Natural killer cell (primary cell): Measurements from ENCODE around the gene NR6A1. TPM values are rescaled to one million over a fixed set of nuclear protein-coding genes. Genes with fewer than 3 reads are reported as not detected.

ENCODE experiments used
- ATAC-seq, 3 donors: fragments of 150-1000 bp in 2 of 3; fragments of 200-7000 bp in 1 of 3; cut with Tn5 transposase; 1 replicate in 1 of 3; 2 replicates in 2 of 3; pipeline ENCODE4 v1.10.0; 2021; ENCODE audit warnings: mild to moderate bottlenecking in 2 of 3, moderate library complexity in 2 of 3
- DNase-seq, 2 donors: peaks; one replicate each; pipeline versions ENCODE4 v3.0.0 to v3.0.0-alpha.2; 2013 to 2021; ENCODE audit warnings: mixed read lengths in 1 of 2
- H3K27ac ChIP-seq: one replicate; pipeline ENCODE4 v1.5.1; 2013; ENCODE audit warnings: mild to moderate bottlenecking, low read length
- H3K27me3 ChIP-seq: one replicate; pipeline ENCODE4 v1.6.1; 2013; ENCODE audit warnings: low read length; ENCODE audit not compliant: control insufficient read depth, insufficient read depth
- H3K36me3 ChIP-seq: one replicate; pipeline ENCODE4 v1.6.1; 2013; ENCODE audit warnings: low read length; ENCODE audit not compliant: control insufficient read depth, insufficient read depth
- H3K4me1 ChIP-seq: one replicate; pipeline ENCODE4 v1.6.1; 2013; ENCODE audit warnings: low read length; ENCODE audit not compliant: control insufficient read depth, insufficient read depth
- H3K4me3 ChIP-seq: one replicate; pipeline ENCODE4 v1.5.1; 2013; ENCODE audit warnings: low read length
- H3K9me3 ChIP-seq: one replicate; pipeline ENCODE4 v1.6.1; 2013; ENCODE audit warnings: low read length; ENCODE audit not compliant: control insufficient read depth, insufficient read depth
- H3K27ac Mint-ChIP-seq, 2 donors: one replicate each; pipeline ENCODE4 v1.8.0; 2022; ENCODE audit warnings: mild to moderate bottlenecking in 2 of 2, mixed read lengths in 2 of 2, moderate library complexity in 1 of 2
- H3K27me3 Mint-ChIP-seq, 2 donors: one replicate each; pipeline ENCODE4 v1.8.0; 2022; ENCODE audit warnings: low read depth in 2 of 2, mixed read lengths in 2 of 2
- H3K36me3 Mint-ChIP-seq: one replicate; pipeline ENCODE4 v1.8.0; 2022; ENCODE audit warnings: mixed read lengths
- H3K4me1 Mint-ChIP-seq, 2 donors: one replicate each; pipeline ENCODE4 v1.8.0; 2022; ENCODE audit warnings: mixed read lengths in 2 of 2
- H3K4me3 Mint-ChIP-seq: one replicate; pipeline ENCODE4 v1.8.0; 2022; ENCODE audit warnings: mild to moderate bottlenecking, moderate library complexity, mixed read lengths
- H3K9me3 Mint-ChIP-seq, 2 donors: one replicate each; pipeline ENCODE4 v1.8.0; 2022; ENCODE audit warnings: mixed read lengths in 2 of 2
- CTCF ChIP-seq: fragments of 200-600 bp; IDR thresholded peaks from one replicate; pipeline ENCODE4 v1.8.0; 2022; ENCODE audit warnings: antibody characterized with exemption
- WGBS: methylation state at CpG from one replicate; pipeline ENCODE4 v1.1.7; 2013; ENCODE audit warnings: missing lambda C conversion rate; ENCODE audit not compliant: insufficient coverage; 5-methylcytosine and 5-hydroxymethylcytosine counted together
- intact Hi-C: fragments of 100-400 bp; cut with micrococcal nuclease; formaldehyde crosslinking; loops from one replicate; pipeline ENCODE4 v1.14.2; 2022
- total RNA-seq, 4 donors: library from RNA; stranded (reverse); fragments of 120-200 nt in 1 of 4; gene quantifications; one replicate each; pipeline versions ENCODE4 v1.2.3 to v1.2.4, GENCODE V29; 2013 to 2022

The NR6A1 gene
- total RNA-seq, 3 donors from 2014 or later (not counting 1 experiment from before 2014, with no cell fraction given) = 0.07 to 0.75 (median 0.49) TPM

GRCh38 chr9:124611106-124611505 is 160.0 kb downstream of the NR6A1 start:
- no peaks in the 10 kb centered on the region for H3K9me3 Mint-ChIP-seq
- DNase-seq = no peak
- Histone ChIP-seq H3K27me3 (no peaks in the 10 kb centered on the region), H3K4me1 (no peaks in the 10 kb centered on the region), H3K9me3 (no peaks in the 10 kb centered on the region), H3K4me3 (no peak overlapping the region), H3K27ac (no peak overlapping the region), H3K36me3 (no peaks in the 10 kb centered on the region)
- no peak for ATAC-seq
- H3K36me3 Mint-ChIP-seq = no peaks in the 10 kb centered on the region
- 98% methylated on average over 2 of the region's 2 CpGs for whole genome bisulfite sequencing
- H3K27ac Mint-ChIP-seq = no peak overlapping the region
- H3K27me3 Mint-ChIP-seq = peaks cover 0 to 7% of the 10 kb centered on the region in 2 donors
- no peaks in the 10 kb centered on the region for H3K4me1 Mint-ChIP-seq
- TF ChIP-seq CTCF = no peak
- no peak overlapping the region for H3K4me3 Mint-ChIP-seq
- intact Hi-C loops = no loop called here

- H3K4me1 ChIP-seq = no peaks in the 10 kb centered on the region
- Mint-ChIP-seq H3K27ac (no peak overlapping the region), H3K27me3 (peaks cover 12 to 18% of the 10 kb centered on the region in 2 donors), H3K4me1 (no peaks in the 10 kb centered on the region), H3K9me3 (no peaks in the 10 kb centered on the region), H3K4me3 (no peak overlapping the region), H3K36me3 (no peaks in the 10 kb centered on the region)
- H3K27ac ChIP-seq = no peak overlapping the region
- no peaks in the 10 kb centered on the region for H3K9me3 ChIP-seq
- TF ChIP-seq CTCF = no peak
- DNase-seq = no peak
- no peak overlapping the region for H3K4me3 ChIP-seq
- WGBS = 89% methylated on average over 2 of the region's 2 CpGs
- intact Hi-C loops = no loop called here
- H3K36me3 ChIP-seq = no peaks in the 10 kb centered on the region
- H3K27me3 ChIP-seq = no peaks in the 10 kb centered on the region
- no peak for ATAC-seq
These were observed 165.1 kb downstream of the NR6A1 start for GRCh38 chr9:124606027-124606426.

- no peak for TF ChIP-seq CTCF
- no peaks in the 10 kb centered on the region for H3K36me3 Mint-ChIP-seq
- Histone ChIP-seq H3K4me1 (no peaks in the 10 kb centered on the region), H3K27ac (no peak overlapping the region), H3K4me3 (no peak overlapping the region), H3K9me3 (no peaks in the 10 kb centered on the region), H3K36me3 (no peaks in the 10 kb centered on the region), H3K27me3 (no peaks in the 10 kb centered on the region)
- H3K9me3 Mint-ChIP-seq = no peaks in the 10 kb centered on the region
- WGBS = 90% methylated on average over 3 of the region's 4 CpGs
- intact Hi-C loops = no loop called here
- no peak overlapping the region for H3K4me3 Mint-ChIP-seq
- H3K4me1 Mint-ChIP-seq = no peaks in the 10 kb centered on the region
- ATAC-seq (no peak), DNase-seq (no peak)
- H3K27me3 Mint-ChIP-seq = peaks cover 14 to 24% of the 10 kb centered on the region in 2 donors
- H3K27ac Mint-ChIP-seq = no peak overlapping the region
These were observed 165.9 kb downstream of the NR6A1 start for GRCh38 chr9:124605258-124605657.

- no peak for ATAC-seq
- H3K4me3 Mint-ChIP-seq = no peak overlapping the region
- Histone ChIP-seq H3K4me3 (no peak overlapping the region), H3K27ac (no peak overlapping the region), H3K36me3 (no peaks in the 10 kb centered on the region), H3K27me3 (no peaks in the 10 kb centered on the region), H3K4me1 (no peaks in the 10 kb centered on the region), H3K9me3 (no peaks in the 10 kb centered on the region)
- WGBS = 100% methylated on average over 2 of the region's 2 CpGs
- TF ChIP-seq CTCF = no peak
- H3K36me3 Mint-ChIP-seq = no peaks in the 10 kb centered on the region
- intact Hi-C loops = no loop called here
- no peaks in the 10 kb centered on the region for H3K4me1 Mint-ChIP-seq
- no peak overlapping the region for H3K27ac Mint-ChIP-seq
- DNase-seq = no peak
- peaks cover 20 to 24% of the 10 kb centered on the region in 2 donors for H3K27me3 Mint-ChIP-seq
- no peaks in the 10 kb centered on the region for H3K9me3 Mint-ChIP-seq
These were observed 168.5 kb downstream of the NR6A1 start for GRCh38 chr9:124602632-124603031.
